GM21515 (cell line): ENCODE results near the gene DDOST.

Experiments used
- ATAC-seq: cut with Tn5 transposase; IDR thresholded peaks from one replicate; pipeline ENCODE4 v1.9.1; 2021; ENCODE audit not compliant: unreplicated experiment

The DDOST gene

DNA sequence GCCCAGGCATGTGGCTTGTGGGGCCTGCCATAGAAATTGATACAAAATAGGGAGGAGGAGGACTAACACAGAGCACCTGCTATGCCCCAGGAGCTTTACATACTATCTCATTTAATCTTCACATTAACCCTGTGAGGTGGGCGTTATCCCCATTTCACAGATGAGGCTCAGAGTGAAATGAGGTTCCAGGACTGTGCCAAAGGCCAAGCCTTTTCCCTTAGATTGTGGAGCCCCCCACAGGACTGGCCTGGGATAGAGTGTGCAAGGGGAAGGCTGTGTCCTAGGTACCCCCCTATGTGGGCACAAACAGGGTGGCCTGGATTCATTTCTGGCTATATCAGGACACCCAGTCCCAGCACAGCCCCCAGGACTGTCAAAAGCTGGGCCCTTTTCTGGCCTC is 2.2 kb upstream of the DDOST start:
- no peak for ATAC-seq

GRCh38 chr1:20662110-20662475 is 924 bp upstream of the DDOST start:
- ATAC-seq, result no peak

DNA sequence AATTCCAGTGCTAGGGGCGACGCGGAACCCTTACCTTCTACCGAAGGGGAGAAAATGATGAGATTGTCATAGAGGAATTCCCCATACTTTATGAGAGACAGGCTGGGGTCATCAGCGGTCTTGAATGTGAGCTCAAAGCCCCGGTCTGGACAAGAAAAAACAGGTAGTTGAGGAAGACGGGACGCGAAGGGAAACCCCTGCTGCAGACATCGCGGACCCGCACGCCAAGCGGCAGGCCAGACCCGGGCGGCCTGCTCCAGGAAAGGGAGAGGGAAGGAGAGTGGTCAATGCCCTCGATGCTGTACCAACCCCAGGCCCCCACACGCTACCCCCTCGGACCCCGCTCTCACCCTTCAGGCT is 342 bp downstream of the DDOST start:
- peak; percentile 4 for ATAC-seq

GRCh38 chr1:20660363-20660762 is 806 bp downstream of the DDOST start:
- ATAC-seq, result no peak

DNA sequence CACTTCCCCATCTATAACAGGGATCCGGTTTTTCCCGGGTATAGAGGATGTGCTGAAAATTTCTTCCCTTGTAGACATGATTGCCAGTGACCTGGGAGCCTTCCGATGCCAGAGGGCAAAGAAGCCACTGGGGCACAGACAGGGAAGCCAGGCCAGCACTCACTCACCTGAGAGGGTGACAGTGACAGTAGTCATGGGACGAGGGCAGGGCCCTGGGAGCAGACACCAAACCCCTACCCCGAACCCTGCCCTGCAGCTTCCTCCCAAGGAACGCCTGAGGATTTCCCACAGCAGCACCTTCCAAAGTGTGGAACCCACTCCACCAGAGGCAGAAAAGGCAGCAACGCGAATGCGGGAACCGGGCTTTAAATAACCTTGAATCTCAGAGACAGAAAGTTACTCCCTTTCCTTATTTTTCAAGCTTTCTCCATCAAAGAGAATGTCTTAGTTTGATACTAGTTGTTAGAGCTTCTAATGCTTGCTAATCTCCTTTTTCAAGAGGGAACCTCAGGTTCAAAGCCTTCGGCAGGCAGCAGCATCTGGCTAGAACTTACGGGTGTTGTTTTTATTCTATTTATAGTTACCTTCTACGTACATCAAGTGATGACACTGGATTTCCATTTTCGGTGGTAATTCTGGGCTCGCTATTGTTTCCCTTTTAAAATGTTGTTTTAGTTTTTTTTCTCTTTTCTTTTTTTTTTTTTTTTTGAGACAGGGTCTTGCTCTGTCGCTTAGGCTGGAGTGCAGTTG is 2.8 kb downstream of the DDOST start:
- ATAC-seq, result no peak

DNA sequence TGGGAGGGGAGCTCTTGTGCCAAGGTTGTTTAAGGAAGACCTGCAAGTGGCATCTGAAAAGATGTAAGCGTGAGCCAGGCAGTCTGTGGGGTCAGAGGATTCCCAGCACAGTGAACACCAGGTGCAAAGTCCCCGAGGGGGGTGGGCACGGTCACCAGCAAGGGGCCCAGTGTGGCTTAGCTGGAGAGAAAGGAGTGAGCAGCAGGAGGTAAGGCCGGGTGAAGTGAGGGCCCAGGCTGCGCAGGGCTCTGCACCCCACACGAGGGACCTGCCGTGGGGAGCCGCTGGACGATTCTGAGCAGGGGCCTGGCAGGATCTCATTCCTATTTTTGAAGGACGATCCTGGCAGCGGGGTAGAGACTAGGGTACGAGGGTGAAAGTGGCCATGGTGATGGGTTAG is 4.1 kb downstream of the DDOST start:
- ATAC-seq, result no peak

GRCh38 chr1:20654104-20654690 is 7.0 kb downstream of the DDOST start:
- ATAC-seq, result no peak

DNA sequence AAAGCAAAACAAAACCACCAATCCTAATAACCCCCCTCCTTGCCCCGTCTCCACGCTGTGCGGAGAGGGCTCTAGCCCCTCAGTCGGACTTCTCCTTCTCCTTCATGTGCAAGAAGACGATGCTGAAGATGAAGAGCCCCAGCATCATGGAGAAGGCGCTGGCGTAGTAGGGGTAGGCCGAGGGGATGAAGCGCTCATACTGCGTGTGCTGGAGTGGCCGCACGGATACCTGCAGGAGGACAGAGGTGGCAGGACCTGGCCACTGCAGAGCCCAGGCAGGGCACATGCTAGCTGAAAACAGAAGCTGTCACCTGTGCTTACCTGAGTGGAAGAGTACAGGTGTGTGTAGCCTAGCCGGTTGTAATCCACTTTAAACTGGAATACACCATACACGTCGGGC is 8.9 kb downstream of the DDOST start:
- no peak for ATAC-seq

GRCh38 chr1:20648946-20649345 is 12.2 kb downstream of the DDOST start:
- ATAC-seq, result no peak

GRCh38 chr1:20648438-20648837 is 12.7 kb downstream of the DDOST start:
- ATAC-seq, result no peak

DNA sequence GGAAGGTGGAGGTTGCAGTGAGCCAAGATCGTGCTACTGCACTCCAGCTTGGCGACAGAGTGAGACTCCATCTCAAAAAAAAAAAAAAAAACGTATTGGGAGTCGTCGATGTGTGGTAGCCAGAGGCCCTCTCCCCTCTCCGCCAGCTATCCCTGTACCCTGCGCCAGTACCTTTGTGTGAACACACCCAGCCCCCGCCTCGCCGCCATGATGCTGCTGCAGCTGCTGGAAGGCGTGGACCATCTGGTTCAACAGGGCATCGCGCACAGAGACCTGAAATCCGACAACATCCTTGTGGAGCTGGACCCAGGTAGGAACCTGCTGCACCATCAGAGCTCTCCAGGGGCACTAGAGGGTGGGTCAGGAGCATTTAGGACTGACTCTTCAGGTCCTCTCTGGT is 15.8 kb downstream of the DDOST start:
- no peak for ATAC-seq

- no peak for ATAC-seq
Observed at GRCh38 chr1:20644416-20644815, 16.8 kb downstream of the DDOST start.

DNA sequence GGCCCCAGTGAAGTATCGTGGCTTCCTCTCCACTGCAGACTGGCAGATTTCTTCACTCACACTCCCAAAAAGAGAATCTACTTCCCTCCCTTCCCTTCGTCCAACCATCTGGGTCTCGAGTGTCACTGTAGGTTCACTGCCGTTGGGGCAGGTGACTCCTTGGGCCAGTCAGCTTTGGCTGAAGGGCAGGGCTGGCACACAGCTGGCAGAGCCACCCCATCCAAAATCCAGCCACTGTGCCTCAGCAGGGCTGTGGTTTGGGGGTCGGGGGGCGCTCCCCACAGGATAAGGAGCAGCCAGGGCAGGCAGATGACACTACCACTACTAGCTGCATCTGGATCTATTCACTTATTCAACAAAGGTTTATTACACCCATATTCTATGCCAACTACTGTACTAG is 18.1 kb downstream of the DDOST start:
- ATAC-seq, result no peak

- no peak for ATAC-seq
Observed at GRCh38 chr1:20641975-20642374, 19.2 kb downstream of the DDOST start.

GRCh38 chr1:20640183-20640597 is 21.0 kb downstream of the DDOST start:
- ATAC-seq, result no peak

GRCh38 chr1:20636785-20637347 is 24.3 kb downstream of the DDOST start:
- no peak for ATAC-seq

GRCh38 chr1:20634594-20635084 is 26.5 kb downstream of the DDOST start:
- ATAC-seq, result no peak

GRCh38 chr1:20634065-20634593 is 27.0 kb downstream of the DDOST start:
- no peak for ATAC-seq

GRCh38 chr1:20633190-20634064 is 27.7 kb downstream of the DDOST start, which contains the start of gene PINK1:
PINK1 (plus strand) TSS chr1:20633458; CDS start chr1:20633549, 91 bp downstream.
- ATAC-seq, result no peak

- no peak for ATAC-seq
Observed at GRCh38 chr1:20632386-20632785, 28.8 kb downstream of the DDOST start.

GRCh38 chr1:20630729-20631128 is 30.4 kb downstream of the DDOST start:
- no peak for ATAC-seq
